Testis (tissue), 2 donors: Measurements from ENCODE around the gene TRAK1.

Experiments
- POLR2A ChIP-seq: fragments of 450-650 bp; IDR thresholded peaks from one replicate; pipeline ENCODE4 v1.6.1; 2017; ENCODE audit warnings: antibody characterized with exemption, mild to moderate bottlenecking, moderate library complexity
- TF ChIP-seq, protein P1 (sequence below), 3 experiments: fragments of 450-650 bp in 2 of 3; fragments of 200-600 bp in 1 of 3; sonication (generic) in 1 of 3; IDR thresholded peaks; one replicate each; pipeline ENCODE4 v1.5.1; 2016 to 2019; ENCODE audit warnings: antibody characterized with exemption in 3 of 3, mild to moderate bottlenecking in 2 of 3, moderate library complexity in 1 of 3

- TF ChIP-seq, protein P1, sequence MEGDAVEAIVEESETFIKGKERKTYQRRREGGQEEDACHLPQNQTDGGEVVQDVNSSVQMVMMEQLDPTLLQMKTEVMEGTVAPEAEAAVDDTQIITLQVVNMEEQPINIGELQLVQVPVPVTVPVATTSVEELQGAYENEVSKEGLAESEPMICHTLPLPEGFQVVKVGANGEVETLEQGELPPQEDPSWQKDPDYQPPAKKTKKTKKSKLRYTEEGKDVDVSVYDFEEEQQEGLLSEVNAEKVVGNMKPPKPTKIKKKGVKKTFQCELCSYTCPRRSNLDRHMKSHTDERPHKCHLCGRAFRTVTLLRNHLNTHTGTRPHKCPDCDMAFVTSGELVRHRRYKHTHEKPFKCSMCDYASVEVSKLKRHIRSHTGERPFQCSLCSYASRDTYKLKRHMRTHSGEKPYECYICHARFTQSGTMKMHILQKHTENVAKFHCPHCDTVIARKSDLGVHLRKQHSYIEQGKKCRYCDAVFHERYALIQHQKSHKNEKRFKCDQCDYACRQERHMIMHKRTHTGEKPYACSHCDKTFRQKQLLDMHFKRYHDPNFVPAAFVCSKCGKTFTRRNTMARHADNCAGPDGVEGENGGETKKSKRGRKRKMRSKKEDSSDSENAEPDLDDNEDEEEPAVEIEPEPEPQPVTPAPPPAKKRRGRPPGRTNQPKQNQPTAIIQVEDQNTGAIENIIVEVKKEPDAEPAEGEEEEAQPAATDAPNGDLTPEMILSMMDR (IDR thresholded peaks at IDR 0.05), result no peak
- no peak for TF ChIP-seq POLR2A
Measured at GRCh38 chr3:42236611-42237010, 145.5 kb downstream of the TRAK1 start.
